GM21367 (cell line): Measurements from ENCODE around the gene PLXDC2.

Experiments
- ATAC-seq: cut with Tn5 transposase; IDR thresholded peaks from one replicate; pipeline ENCODE4 v1.9.1; 2021; ENCODE audit not compliant: unreplicated experiment

Gene PLXDC2

DNA sequence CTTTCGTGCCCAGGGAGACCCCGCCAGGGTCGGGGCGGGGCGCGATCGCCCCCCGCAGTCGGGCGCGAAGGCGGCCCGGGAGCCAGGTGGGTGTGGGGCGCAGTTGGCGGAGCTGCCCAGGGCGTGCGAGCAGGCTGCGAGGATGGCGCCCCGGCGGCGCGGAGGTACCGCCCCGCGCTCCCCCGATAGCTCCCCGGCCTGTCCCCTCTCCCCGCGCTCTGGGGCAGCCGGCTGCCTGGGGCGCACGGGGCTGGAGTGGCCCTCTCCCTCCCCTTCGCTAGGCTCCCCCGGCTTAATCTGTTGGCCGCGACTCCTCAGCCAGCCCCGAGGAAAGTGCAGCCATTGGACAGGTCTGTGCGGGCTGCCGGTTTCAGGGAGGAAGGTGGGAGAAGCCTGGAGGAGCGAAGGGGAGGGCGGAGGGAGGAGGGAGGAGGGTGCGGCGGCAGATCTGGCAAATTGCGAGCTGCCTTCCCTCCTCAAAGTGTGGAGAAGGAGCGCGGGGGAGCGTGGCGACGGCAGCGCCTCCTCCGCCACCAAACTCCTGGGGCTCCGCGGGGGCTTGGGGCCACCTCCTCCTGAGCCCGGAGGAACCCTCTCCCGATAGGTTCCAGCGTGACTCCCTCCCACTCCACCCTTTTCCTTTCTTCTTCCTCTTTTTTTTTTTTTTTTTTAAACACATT lies 361 bp upstream of the PLXDC2 start:
- no peak for ATAC-seq

DNA sequence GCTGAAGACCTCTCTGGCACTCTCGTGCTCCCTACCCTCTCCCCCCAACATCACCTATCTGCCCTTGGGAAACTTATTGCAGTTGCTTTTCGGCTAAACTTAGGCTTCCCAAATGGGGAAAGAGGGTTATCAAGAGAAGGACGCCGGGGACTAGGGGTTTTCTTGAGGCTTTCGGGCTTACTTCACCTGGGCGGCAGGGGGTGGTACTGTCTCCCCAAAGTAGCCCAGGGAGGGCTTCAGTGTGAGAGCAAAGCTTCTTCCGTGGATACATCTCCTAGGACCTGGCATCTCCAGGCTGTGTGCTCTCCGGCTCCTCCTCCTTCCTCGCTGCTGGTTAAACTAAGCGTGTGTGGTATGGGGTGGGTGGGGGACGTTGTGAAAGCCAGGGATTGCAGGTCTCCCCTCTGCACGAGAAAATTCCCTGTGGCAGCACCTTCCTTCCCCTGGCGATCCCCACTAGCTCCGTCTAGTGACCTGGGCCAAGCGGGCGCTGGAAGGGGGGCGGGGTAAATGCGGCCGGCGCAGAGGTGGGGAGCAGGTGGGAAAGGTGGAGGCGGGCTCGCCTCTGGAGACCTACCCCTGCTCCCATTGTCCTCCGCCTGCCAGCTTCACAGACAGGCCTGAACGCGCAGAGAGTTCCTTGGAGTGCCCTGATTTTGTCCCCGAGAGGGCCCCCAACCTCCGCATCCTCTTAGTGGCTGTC lies 1.1 kb downstream of the PLXDC2 start:
- no peak for ATAC-seq

DNA sequence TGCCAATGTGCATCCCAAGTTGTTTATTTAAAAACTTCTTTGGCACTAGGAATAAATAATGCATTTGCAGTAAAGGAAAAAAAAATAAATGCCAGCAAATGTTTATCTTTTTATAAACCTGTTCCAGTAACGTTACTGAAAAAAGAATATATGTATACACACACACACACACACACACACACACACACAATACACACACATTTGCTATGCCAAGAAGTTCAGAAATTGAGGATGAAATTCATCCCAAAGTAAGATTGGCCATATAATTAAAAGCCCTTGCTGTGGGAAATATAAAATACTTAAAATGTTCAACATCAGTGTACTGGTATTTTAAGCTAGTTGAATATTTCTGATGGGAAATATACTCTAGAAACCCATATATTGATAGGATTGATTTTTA lies 2.6 kb downstream of the PLXDC2 start:
- no peak for ATAC-seq

DNA sequence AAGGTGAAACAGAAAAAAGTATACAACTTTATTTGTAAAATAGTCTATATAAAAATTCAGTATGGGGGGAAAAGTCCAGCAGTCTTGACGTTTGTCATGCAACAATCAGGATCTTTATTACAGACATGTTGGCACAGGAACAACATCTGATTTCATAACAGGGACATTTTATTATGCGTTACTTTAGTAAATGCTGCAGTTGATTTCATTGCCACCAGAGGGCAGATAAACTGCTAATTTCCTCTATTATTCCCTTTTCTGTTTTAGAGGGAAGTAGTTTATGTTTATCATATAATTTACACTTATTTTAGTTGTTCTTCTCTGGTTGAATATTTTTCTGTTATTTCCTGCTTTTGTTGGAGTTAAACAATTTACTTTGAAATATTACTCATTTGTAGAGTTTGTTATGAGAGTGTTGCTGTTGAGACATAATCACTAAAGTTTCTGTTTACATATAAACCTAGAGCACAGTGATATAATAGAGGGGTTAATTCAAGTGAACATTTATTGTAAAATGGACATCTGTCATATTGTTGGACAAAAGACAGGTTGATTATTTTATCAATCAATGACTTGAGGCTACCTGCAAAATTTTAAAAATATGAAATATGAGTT lies 3.3 kb downstream of the PLXDC2 start:
- ATAC-seq = no peak

DNA sequence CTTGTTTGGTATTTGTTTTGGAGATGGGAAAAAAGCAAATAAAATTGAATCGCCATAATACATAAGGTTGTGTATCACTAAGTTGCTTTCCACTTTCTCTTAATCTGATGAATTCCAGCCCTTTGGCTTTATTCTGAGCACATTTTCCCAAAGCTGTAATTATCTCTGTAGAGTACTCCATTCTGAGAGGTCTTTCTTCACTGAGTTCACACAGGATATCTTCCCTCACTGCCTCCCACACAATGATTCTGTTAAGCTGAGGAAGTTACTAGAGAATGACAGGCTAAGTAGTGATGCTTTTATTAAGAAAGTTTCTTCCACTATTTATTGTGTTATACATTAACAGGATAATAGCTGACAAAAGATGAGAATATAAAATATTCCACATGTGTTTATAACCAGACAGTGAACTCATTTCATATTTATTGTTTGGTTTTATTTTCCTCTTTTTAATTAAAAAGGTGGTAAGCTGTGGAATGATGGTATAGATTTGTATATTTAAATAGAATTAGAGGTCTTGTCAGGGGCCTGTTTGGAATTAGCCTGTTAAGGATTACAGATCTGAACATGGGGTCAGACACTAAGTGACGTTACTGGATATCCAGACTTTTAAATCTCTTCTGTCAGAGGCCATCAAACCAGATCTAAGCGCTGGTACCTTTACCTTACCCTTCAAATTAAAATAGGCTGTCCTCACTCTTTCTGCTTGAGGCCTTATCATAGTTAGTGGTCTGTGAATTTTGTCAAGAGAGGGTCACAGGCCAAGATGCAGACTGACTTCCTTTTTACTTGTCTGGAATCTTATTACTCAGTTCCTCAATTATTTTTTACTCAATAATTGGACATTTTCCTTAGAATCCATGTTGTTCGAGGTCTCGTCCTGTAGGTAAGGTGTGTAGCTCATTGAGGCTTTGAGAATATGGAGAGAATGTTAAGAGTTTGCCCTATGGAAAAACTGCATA lies 8.4 kb downstream of the PLXDC2 start:
- no peak for ATAC-seq

DNA sequence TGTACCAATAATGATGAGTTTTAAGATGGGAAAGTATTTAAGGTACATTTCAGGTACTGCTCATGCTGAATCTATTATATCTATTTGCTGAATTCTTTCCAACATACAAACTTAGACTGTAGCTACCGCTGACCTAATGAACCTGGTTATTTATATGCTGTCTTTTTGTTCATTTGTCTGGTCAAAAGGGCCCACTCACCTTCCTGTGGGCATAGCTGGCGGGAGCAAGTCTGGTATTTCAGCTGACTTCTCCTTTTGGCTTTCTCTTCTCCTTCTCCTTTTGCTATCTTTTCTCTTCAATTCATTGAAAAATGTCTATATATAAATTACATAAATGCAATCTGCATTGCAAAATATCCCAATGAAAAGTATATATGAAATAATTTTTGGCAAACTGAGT lies 9.5 kb downstream of the PLXDC2 start:
- ATAC-seq = no peak

DNA sequence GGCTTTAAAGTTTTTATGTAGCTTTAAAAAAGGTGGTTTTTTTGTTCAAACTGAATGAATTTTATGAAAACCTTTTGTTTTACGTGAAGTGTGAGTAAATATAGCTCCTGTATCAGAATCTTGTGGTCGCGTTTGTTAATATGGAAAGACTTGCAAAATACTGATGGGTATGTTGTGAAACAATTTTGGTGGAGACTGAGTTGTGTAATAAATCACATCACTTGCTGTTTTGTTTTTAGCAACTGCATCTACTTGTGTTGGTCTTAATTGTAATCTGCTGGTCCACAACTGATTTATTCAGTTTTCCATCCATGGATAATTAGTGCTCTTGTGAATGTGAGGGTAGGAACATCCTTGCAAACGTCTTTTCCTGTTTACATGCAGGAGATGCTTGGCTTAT lies 10.5 kb downstream of the PLXDC2 start:
- ATAC-seq = no peak

DNA sequence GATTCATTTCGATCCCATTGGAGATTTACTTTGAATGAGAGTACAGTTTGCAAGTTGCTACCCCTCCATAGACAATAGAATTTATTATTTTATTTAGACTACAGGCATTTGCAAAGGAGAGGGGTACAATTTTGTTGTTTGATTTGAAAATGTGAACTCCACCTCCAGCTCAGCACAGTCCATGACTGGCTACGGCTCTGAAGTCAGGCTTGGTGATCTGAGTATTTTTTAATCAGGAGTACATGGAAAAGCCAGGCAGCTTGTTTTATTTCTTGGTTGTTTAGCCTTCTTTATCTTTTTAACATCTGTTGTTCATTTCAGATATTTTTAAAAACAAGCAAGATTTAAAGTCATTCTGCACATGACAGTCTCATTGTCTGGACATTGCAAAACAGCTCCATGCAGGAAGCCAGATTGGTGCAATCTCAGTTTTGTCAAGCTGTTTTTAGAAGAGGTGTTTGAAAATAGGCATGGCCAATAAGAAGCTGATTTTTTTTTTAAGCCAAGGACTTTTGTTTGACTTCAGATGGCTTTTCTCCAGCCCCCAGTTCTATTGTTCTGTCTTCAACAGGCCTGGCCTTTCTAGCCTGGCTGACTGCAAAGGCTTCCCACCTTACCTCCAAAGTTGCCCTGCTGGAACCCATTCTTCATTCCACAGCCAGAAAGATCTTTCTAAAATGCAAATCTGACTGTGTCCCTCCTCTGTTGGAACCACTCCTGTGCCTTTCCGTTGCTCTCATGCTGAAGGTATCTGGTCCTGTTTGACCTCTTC lies 12.2 kb downstream of the PLXDC2 start:
- no peak for ATAC-seq

DNA sequence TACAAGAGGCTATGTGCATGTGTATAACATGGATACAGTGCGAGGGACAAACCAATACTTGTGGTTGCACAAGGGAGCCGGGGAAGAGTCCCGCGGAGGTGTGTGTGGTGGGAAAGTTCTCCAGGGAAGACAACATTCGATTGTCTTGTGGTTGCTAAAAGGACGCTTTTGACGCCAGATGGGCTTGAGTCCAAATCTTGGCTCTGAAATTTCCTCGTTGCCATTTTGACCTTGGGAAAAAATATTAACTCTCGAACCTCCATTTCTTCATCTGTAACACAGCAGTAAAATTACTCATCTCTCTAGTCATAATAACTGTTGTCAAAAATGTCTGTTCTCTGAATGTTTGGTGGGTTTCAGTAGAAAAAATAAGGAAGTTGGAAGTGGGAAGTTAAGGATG lies 16.5 kb downstream of the PLXDC2 start:
- no peak for ATAC-seq

DNA sequence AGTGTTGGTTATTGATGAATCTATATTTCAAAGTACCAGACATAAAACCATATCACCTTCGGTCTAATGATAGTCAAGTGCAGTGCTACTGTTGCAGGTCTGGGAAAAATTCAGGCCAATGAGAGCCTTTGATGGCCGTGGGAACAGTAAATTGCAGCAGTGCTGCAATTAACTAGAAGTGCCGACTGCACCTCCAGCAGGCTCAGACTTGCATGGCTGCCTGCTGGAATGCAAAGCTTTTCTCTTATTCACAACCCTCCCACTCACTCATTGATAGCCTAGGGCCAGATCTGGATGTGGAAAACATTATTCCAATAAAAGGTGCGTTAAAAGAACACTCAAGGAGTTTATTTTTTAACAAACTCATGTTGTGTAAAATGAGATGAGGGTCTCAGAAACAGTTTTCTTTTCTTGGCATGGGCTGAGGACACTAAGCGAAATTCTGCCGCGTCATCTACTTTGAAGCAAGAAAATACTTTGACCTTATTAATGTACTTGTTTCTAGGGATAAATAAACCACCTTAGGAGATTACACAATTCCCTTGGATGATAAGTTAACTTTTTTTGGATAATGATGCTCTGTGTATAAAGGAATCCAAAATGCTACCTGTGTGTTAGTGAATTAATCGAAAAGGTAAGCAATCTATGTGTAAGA lies 17.1 kb downstream of the PLXDC2 start:
- ATAC-seq = no peak

DNA sequence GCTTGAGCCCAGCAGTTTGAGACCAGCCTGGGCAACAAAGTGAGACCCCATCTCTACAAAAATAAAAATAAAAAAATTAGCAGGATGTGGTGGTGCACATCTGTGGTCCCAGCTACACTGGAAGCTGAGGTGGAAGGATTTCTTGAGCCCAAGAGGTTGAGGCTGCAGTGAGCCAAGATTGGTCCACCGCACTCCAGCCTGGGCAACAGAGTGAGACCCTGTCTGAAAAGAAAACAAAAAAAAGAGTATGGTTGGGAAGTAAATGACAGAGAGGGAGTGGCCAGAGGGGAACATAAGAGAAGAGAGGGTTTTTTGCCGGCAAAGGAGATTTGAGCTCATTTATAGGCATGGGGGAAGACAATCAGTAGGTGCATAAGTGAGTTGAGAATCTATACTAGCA lies 19.7 kb downstream of the PLXDC2 start:
- ATAC-seq = no peak

DNA sequence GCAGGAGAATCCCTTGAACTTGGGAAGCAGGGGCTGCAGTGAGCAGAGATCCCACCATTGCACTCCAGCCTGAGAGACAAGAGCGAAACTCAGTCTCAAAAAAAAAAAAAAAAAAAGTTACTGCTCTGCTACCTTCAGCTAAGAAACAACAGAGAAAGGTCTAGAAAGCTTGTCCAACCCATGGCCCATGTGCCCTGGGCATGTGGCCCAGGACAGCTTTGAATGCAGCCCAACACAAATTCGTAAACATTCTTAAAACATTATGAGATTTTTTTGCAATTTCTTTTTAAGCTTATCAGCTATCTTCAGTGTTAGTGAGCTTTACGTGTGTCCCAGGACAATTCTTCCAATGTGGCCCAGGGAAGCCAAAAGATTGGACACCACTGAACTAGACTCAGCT lies 22.9 kb downstream of the PLXDC2 start:
- ATAC-seq = no peak

DNA sequence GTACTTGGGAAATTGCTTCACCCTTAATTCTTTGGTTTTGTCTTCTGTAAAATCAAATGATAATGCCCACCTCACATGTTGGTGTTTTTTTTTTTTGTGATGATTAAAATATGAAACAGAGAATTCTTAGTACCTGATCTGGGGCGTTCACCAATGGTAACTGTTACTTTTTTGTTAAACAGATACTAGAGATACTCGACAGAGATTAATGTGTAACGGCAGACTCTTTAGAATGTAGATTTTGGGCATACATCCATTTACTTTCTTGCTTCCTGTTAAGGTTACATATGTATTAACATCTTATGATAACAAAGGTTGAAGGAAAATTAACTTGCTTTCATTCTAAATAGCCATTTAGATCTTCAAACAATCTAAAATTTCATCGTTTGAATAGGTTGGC lies 23.3 kb downstream of the PLXDC2 start:
- no peak for ATAC-seq

DNA sequence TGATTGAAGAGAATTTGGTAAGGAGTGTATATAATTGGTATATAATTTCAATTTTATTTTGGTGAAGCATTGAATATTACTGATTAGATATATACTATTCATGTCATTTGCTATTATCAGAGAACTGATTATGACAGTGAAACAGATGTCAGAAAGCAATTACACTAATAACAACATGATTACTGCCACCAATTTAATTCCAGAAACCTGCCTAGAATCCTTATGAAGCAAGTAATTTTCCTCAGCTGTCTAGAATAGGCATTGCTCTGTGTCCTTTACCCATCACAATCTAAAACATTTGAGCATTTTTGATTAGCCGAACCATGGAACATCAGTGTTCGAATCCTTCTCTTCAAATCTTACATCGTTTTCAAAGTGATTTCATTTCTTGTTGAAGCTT lies 24.5 kb downstream of the PLXDC2 start:
- no peak for ATAC-seq

DNA sequence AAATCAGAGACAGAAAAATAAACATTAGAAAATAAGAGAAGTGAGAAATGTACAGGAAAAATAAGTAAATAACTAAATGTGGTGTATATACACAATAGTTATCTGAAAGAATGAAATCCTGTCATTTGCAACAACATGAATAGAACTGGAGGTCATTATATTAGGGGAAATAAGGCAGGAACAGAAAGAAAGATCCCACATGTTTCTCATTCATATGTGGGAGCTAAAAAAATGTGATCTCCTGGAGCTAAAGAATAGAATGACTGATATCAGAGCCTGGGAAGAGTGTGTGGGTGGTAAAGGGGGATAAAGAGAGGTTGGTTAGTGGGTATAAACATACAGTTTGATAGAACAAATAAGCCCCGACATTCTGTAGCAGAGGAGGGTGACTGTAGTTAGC lies 27.3 kb downstream of the PLXDC2 start:
- ATAC-seq = no peak

DNA sequence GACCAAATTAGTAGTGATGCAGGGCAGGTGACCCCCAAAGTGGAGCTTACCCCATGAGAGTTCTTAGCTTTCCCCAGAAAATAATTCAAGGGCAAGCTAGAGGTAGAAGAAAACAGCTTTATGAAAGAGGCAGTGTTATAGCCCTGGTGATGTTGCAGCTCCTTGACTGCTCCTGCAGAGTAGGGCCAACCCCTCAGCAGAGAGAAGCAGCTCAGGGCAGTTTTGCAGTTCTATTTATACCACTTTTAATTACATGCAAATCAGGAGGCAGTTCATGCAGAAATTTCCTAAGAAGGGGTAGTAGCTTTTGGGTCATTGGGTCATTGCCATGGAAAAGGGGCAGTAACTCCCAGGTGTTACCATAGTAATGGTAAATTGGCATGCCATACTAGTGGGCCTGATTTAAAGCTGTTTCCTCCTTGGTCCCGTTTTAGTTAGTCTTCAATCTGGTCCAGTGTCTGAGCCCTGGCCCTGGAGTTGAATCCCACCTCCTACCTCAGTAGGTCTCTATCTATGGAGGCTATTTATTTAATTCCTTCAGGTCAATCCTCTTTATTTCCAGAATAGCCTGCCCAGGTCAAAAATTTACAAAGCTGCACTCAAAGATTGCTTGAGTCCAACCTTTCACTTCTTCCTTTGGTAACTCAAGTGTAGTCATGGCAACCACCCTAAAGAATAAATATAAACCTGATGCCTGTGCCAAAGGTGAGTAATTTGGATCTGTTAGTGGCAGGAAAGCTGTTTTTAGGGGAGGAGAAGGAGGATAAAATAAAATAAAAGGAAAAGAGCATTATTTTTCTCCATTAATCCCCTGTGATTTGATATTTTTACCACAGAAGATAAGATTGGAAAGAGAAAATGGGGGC lies 29.5 kb downstream of the PLXDC2 start:
- no peak for ATAC-seq

DNA sequence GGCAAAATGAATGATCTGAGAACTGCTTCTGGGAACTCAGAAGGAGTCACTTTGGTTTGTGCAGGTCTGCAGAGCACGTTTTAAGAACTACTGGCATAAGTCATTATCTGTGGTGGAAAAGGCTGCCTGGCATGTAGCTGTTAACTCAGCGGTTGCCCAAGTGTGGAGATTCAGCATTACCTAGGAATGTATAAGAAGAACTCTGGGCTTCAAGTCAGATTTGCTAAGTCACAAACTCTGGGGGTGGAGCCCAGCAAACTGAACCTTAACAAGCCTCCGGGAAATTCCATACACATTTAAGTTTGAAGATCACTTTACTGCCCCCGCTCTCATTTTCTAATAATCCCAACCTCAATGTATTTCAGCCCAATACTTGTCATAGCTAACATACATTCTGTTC lies 31.1 kb downstream of the PLXDC2 start:
- ATAC-seq = no peak

DNA sequence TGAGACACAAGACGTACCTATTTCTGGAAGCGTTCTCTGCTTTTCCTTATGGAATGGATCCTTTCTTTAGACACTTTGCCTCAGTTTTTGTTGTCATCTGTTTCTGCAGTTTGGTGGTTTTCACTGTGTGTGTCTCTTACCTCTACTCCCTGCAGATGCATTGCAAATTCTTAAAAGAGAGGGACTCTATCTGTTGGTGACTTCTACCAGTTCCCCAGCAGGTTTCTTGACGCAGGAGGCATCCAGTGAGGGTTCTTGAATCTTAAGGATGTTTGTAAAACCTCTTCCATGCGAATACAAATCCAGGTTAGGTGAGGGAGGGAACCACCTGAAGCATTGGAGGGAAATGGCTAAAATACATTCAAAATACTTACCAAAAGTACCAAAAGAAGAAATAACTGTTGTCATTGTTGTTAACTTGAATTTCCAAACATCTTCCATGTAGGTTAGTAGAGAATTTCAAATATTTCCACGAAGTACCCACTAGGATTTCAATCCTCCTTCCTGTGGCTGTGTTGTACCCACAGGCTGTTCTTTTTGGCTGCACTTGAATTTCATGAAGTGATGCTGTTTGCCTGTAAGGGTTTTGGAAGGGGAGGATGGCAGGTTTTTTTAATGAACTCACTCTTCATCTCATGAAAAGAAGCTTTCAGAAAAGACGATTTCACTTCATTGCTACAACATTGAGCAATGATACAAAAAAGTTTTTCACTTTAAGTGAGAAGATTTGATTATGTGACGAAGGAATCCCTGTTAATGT lies 32.2 kb downstream of the PLXDC2 start:
- ATAC-seq = no peak
